GM13977 (cell line): ENCODE measurements around the gene MAPKAPK2.

Experiments used
- DNase-seq: peaks from one replicate; pipeline ENCODE4 v3.0.0; 2012; ENCODE audit warnings: low spot score
- in situ Hi-C: fragments of 300-500 bp; cut with MboI; formaldehyde crosslinking; loops from one replicate; pipeline ENCODE4 v1.12.0; 2022; ENCODE audit warnings: low sequenced_read_pairs, low pct_unique_long_range_greater_than_20kb, mixed read lengths, inconsistent platforms; ENCODE audit not compliant: unreplicated experiment
- TF ChIP-seq, protein P1 (sequence below): IDR thresholded peaks from 2 replicates; pipeline ENCODE4 v1.5.1; 2012; ENCODE audit warnings: mild to moderate bottlenecking, control low read depth; ENCODE audit not compliant: insufficient read depth; ENCODE audit errors: extremely low read depth, missing control alignments

MAPKAPK2 gene

DNA sequence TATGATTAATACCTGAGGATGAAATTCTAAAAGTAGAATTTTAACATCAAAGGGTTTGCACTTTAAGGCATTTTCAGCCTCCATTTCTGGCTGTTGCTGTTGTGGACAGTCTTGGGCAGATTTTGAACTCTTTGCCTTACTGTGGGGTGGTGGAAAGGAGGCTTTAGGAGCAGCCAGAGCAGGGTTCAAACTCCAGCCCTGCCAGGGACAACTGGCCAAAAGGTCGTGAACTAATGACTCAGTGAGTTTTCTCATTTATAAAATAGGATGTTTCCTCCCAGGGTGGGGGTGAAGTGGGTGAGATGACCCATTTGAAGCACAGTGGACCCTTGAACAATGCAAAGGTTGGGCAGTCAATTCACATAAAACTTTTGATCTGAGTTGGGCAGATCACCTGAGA is 36.7 kb downstream of the MAPKAPK2 start:
- TF ChIP-seq, protein P1, sequence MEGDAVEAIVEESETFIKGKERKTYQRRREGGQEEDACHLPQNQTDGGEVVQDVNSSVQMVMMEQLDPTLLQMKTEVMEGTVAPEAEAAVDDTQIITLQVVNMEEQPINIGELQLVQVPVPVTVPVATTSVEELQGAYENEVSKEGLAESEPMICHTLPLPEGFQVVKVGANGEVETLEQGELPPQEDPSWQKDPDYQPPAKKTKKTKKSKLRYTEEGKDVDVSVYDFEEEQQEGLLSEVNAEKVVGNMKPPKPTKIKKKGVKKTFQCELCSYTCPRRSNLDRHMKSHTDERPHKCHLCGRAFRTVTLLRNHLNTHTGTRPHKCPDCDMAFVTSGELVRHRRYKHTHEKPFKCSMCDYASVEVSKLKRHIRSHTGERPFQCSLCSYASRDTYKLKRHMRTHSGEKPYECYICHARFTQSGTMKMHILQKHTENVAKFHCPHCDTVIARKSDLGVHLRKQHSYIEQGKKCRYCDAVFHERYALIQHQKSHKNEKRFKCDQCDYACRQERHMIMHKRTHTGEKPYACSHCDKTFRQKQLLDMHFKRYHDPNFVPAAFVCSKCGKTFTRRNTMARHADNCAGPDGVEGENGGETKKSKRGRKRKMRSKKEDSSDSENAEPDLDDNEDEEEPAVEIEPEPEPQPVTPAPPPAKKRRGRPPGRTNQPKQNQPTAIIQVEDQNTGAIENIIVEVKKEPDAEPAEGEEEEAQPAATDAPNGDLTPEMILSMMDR: no peak
- no peak for DNase-seq
- in situ Hi-C loops: loop anchor here (10.0 kb wide), 1 partner anchor 253 kb away; the partner anchor contains the start of gene FCAMR

DNA sequence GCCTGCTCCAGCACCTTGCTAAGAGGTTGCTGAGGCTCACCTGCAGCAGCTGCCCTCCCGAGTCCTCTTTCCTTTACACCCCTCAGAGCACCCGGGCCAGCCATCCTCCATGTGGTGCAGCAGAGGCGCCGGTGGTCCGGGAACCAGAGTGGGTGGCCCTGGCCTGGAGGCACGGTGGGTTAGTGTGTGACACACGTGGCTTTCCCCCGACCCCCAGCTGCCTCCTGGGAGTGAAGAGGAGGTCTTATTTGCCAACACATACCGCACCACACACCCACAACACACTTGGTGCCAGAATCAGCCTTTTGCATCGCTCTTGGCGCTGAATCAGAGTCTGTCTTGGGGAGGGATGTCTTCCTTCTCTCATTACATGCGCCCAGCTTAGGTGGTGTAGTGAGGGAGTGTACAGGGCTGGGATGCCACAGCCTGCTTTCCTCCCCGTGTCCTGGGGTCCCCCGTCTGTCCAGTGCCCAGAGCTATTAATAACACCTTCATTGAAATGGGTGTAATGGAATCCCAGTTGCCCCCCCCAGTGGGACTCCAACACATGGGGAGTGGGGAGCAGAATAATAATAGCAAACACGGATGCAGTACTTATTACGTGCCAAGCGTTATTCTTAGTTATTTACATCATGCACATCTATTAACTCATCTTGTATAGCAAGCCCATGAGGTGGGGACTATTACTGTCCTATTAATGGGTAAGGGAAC is 38.2 kb downstream of the MAPKAPK2 start:
- no peak for DNase-seq
- TF ChIP-seq, protein P1: no peak
- in situ Hi-C loops: loop anchor here (10.0 kb wide), 1 partner anchor 252 kb away; the partner anchor contains the start of gene FCAMR

GRCh38 chr1:206723462-206723804 is 38.7 kb downstream of the MAPKAPK2 start:
- TF ChIP-seq, protein P1: no peak
- no peak for DNase-seq
- in situ Hi-C loops: loop anchor here (10.0 kb wide), 1 partner anchor 251 kb away; the partner anchor contains the start of gene FCAMR

- in situ Hi-C loops: loop anchor here (10.0 kb wide), 1 partner anchor 251 kb away; the partner anchor contains the start of gene FCAMR
- DNase-seq: no peak
- TF ChIP-seq, protein P1: no peak
Measured at GRCh38 chr1:206723805-206724472, 39.2 kb downstream of the MAPKAPK2 start.

- in situ Hi-C loops: loop anchor here (10.0 kb wide), 1 partner anchor 249 kb away; the partner anchor contains the start of gene FCAMR
- DNase-seq: peak; percentile 78
- TF ChIP-seq, protein P1: peak; percentile 77
Measured at GRCh38 chr1:206725109-206725963, 40.6 kb downstream of the MAPKAPK2 start.
